T-cell (primary cell): ENCODE results near the gene CAMK1D. TPM values are rescaled to one million over a fixed set of nuclear protein-coding genes. Genes with fewer than 3 reads are reported as not detected.
A peak's percentile ranks its signal among the peaks of the same experiment; 100 is the strongest.

ENCODE experiments used
- ATAC-seq, 4 experiments: fragments of 200-7000 bp in 3 of 4; fragments of 150-1000 bp in 1 of 4; cut with Tn5 transposase; replicated peaks in 1 of 4; 1 replicate in 3 of 4; 2 replicates in 1 of 4; pipeline ENCODE4 v1.10.0; 2021; ENCODE audit warnings: moderate library complexity in 3 of 4, mild to moderate bottlenecking in 2 of 4, moderate number of reproducible peaks in 1 of 4
- CTCF ChIA-PET, 2 donors: fragments of 300-600 bp; sonication (Branson Sonifier 250); formaldehyde crosslinking; loops; one replicate each; lab custom pipeline; 2022; ENCODE audit warnings: antibody characterized with exemption in 2 of 2; lab: Charles Lee
- POLR2A ChIA-PET, 2 donors: fragments of 300-600 bp; sonication (Branson Sonifier 250); formaldehyde crosslinking; loops; one replicate each; lab custom pipeline; 2022; ENCODE audit warnings: antibody characterized with exemption in 2 of 2; lab: Charles Lee
- DNase-seq, 35 experiments: peaks; one replicate each; pipeline versions ENCODE4 v3.0.0 to v3.0.0-alpha.2; 2013 to 2023
- H3K27ac ChIP-seq: one replicate; pipeline ENCODE4 v1.5.1; 2013; ENCODE audit warnings: low read length
- H3K27me3 ChIP-seq, 2 experiments: replicated peaks in 1 of 2; 1 replicate in 1 of 2; 2 replicates in 1 of 2; pipeline versions ENCODE4 v1.6.1 to v1.7.0; 2013; ENCODE audit warnings: low read length in 1 of 2, mixed read lengths in 1 of 2; ENCODE audit not compliant: control insufficient read depth in 2 of 2, insufficient read depth in 2 of 2; ENCODE audit errors: extremely low read depth in 1 of 2
- H3K36me3 ChIP-seq, 2 donors: 1 replicate in 1 of 2; 2 replicates in 1 of 2; pipeline versions ENCODE4 v1.6.1 to v1.7.0; 2013; ENCODE audit warnings: low read length in 1 of 2; ENCODE audit not compliant: control insufficient read depth in 2 of 2, insufficient read depth in 1 of 2; ENCODE audit errors: extremely low read depth in 1 of 2
- H3K4me1 ChIP-seq, 2 experiments: 1 replicate in 1 of 2; 2 replicates in 1 of 2; pipeline versions ENCODE4 v1.6.1 to v1.7.0; 2013; ENCODE audit warnings: low read length in 2 of 2, mixed read lengths in 1 of 2; ENCODE audit not compliant: insufficient read depth in 2 of 2, control insufficient read depth in 1 of 2; ENCODE audit errors: extremely low read depth in 1 of 2
- H3K4me3 ChIP-seq, 2 donors: 1 replicate in 1 of 2; 2 replicates in 1 of 2; pipeline versions ENCODE4 v1.5.1 to v1.7.0; 2013; ENCODE audit warnings: mild to moderate bottlenecking in 2 of 2, low read length in 1 of 2, moderate library complexity in 1 of 2; ENCODE audit not compliant: control insufficient read depth in 1 of 2; ENCODE audit errors: extremely low read depth in 1 of 2
- H3K9me3 ChIP-seq: 2 replicates; pipeline ENCODE4 v1.7.0; 2013
- H3K27ac Mint-ChIP-seq, 2 donors: one replicate each; pipeline ENCODE4 v1.8.0; 2020 to 2021; ENCODE audit warnings: mild to moderate bottlenecking in 2 of 2, mixed read lengths in 2 of 2
- H3K27me3 Mint-ChIP-seq, 2 donors: one replicate each; pipeline ENCODE4 v1.8.0; 2021 to 2022; ENCODE audit warnings: mixed read lengths in 2 of 2
- H3K36me3 Mint-ChIP-seq: one replicate; pipeline ENCODE4 v1.8.0; 2021; ENCODE audit warnings: mixed read lengths
- H3K4me1 Mint-ChIP-seq, 3 donors: one replicate each; pipeline ENCODE4 v1.8.0; 2020 to 2022; ENCODE audit warnings: mixed read lengths in 3 of 3, mild to moderate bottlenecking in 1 of 3
- H3K4me3 Mint-ChIP-seq, 3 donors: one replicate each; pipeline ENCODE4 v1.8.0; 2020 to 2022; ENCODE audit warnings: mild to moderate bottlenecking in 3 of 3, mixed read lengths in 3 of 3, moderate library complexity in 3 of 3
- H3K9me3 Mint-ChIP-seq, 3 donors: one replicate each; pipeline ENCODE4 v1.8.0; 2020 to 2022; ENCODE audit warnings: mixed read lengths in 3 of 3
- WGBS: methylation state at CpG from one replicate; pipeline ENCODE4 v1.1.5; 2013; ENCODE audit warnings: missing lambda C conversion rate; ENCODE audit not compliant: insufficient coverage; 5-methylcytosine and 5-hydroxymethylcytosine counted together
- total RNA-seq, 35 experiments: library from RNA in 6 of 35; stranded (reverse) in 6 of 35; fragments of 120-200 nt in 1 of 35; gene quantifications; one replicate each; pipeline versions ENCODE4 v1.2.1 to v1.2.4 and lab custom pipeline; 2013 to 2026

Gene CAMK1D
- total RNA-seq, 5 donors from 2014 or later (not counting 1 experiment from before 2014, with no cell fraction given): 16.8 to 31.3 (median 23.6) TPM

DNA sequence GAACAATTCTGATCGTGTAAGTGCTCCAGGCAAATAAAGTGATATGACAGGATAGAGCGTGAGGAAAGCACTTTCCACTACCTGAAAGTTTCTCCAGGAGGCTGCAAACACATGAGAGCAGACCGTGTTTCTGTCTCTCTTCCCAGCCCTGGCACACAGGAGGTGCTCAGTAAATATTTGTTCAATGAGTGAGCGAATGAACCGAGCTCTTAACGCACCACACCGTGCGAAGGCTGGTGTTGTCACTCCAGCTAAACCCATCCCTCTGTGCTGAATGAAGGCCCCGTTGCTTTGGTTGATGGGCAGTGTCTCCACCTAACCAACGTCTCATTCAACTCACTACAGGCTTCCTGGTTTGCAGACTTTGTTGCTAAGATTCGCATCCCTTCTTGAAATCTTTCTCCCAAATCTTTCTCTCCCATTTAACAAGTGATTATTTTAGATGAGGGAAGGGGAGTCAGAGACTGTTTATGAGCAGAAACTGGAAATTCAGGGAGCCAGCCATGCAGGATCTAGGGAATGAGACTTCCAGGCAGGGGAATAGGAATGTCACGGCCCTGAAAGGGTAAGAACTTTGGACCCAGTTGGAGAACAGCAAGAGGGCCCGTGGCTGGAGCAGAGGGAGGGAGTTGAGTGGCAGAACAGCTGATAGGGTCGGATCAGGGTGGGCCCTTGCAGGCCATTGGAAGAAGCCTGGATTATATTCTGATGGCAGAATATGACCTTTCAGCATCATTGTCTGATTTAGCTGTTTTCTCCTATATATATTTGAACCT lies 282.6 kb downstream of the CAMK1D start:
- POLR2A ChIA-PET: no interaction called here
- Histone ChIP-seq H3K4me3 (no peak overlapping the region), H3K36me3 (no peaks in the 10 kb centered on the region), H3K27me3 (no peaks in the 10 kb centered on the region), H3K9me3 (no peaks in the 10 kb centered on the region), H3K4me1 (peaks cover 3 to 18% of the 10 kb centered on the region in 2 experiments), H3K27ac (no peak overlapping the region)
- CTCF ChIA-PET: no interaction called here
- no peaks in the 10 kb centered on the region for H3K9me3 Mint-ChIP-seq
- ATAC-seq (no peak), DNase-seq (no peak)
- H3K4me1 Mint-ChIP-seq: peaks cover 34 to 51% (median 38%) of the 10 kb centered on the region in 3 donors
- no peak overlapping the region for H3K4me3 Mint-ChIP-seq
- peaks cover 2% of the 10 kb centered on the region for H3K36me3 Mint-ChIP-seq
- WGBS: 96% methylated on average over 2 of the region's 14 CpGs
- H3K27me3 Mint-ChIP-seq: no peaks in the 10 kb centered on the region
- H3K27ac Mint-ChIP-seq: peak overlapping the region in 1 of 2 donors; percentile 54

DNA sequence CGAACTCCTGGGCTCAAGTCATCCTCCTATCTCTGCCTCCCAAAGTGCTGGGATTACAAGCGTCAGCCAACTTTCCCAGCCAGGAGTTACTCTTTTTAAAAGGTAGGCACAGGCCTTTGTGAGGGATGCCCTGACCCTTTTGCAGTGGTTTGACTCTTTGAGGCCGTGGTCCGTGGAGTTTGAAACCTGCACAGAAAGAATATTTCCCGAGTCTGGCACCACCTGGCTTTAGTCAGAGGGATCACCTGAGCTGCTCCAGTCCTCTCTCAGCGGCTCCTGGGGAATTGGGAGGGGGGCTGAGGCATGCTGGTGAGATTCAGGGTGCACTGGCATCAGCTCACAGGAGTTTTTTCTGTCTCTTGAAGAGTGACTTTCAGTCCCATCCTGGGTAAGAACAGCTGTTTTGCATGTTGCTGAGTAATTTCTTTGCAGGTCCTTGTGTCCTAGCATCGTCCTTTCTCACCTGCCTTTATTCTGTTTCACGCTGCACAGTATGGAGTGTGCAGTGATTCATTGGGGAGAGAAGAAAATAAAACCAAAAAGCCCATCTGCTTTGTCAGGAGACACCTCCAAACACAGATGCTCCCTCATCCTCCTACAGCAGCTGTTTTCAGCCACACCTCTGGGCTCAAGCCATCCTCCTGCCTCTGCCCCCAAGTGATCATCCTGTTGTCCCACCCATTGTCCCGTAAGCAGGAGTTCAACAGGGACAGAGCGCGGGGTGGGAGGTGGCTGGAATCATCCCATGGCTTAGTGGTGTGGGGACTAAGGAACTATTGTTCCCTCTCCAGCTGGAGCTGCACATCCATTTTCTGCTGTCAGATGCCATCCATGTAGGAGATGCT lies 284.7 kb downstream of the CAMK1D start:
- H3K36me3 ChIP-seq: no peaks in the 10 kb centered on the region
- 88% methylated on average over 1 of the region's 11 CpGs for WGBS
- H3K4me1 Mint-ChIP-seq: peaks cover 48 to 60% (median 50%) of the 10 kb centered on the region in 3 donors
- ATAC-seq (no peak), DNase-seq (no peak)
- H3K36me3 Mint-ChIP-seq: peaks cover 2% of the 10 kb centered on the region
- no peaks in the 10 kb centered on the region for H3K9me3 Mint-ChIP-seq
- H3K27ac Mint-ChIP-seq: peak overlapping the region in 1 of 2 donors; percentile 23
- peaks cover 3 to 22% of the 10 kb centered on the region in 2 experiments for H3K4me1 ChIP-seq
- no peak overlapping the region for H3K27ac ChIP-seq
- POLR2A ChIA-PET: no interaction called here
- no peak overlapping the region for H3K4me3 Mint-ChIP-seq
- no peaks in the 10 kb centered on the region for H3K27me3 ChIP-seq
- CTCF ChIA-PET: no interaction called here
- H3K4me3 ChIP-seq: no peak overlapping the region
- no peaks in the 10 kb centered on the region for H3K27me3 Mint-ChIP-seq
- no peaks in the 10 kb centered on the region for H3K9me3 ChIP-seq

DNA sequence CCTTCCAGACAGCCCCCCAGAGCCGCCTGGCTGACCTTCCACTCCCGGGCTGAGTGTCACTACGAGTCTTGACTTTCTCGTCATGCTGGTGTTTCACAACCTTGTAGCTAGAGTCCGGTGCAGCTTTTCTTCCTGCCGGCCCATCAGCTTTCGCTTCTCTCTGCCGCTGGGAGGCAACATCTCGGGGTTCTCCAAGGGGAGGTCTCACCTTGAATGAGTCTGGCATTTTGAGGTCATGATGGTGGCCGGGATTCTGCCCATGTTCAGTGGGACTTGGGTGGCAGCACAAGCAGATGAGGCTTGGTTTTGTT lies 285.2 kb downstream of the CAMK1D start:
- CTCF ChIA-PET: no interaction called here
- H3K27ac Mint-ChIP-seq: peak overlapping the region; percentile 80 to 83
- WGBS: 91% methylated on average over 9 of the region's 10 CpGs

DNA sequence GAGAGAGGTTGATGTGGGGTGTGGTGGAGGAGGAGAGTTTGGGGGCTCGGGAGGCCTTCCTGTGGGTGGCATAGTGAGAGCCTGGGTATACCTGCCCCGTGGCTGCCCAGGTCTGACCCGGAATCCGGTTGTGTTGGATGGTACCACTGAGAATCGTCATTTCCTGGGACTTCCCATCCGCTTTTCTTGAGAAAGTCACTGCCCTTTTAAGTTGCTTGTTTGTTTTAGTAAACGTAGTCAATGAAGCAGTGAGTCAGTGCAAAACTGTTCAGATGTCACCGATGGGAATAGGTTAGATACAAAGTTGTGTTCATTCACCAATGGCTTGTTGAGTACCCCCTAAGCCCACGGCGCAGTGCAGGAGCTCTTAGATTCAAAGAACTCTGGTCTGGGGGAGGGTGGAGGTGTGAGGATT lies 285.8 kb downstream of the CAMK1D start:
- Histone ChIP-seq H3K36me3 (no peaks in the 10 kb centered on the region), H3K9me3 (no peaks in the 10 kb centered on the region), H3K27me3 (no peaks in the 10 kb centered on the region), H3K27ac (peak overlapping the region; percentile 5), H3K4me1 (peaks cover 3 to 19% of the 10 kb centered on the region in 2 experiments), H3K4me3 (no peak overlapping the region)
- peak overlapping the region; percentile 7 to 49 (median 35) for H3K4me3 Mint-ChIP-seq
- H3K27me3 Mint-ChIP-seq: no peaks in the 10 kb centered on the region
- H3K27ac Mint-ChIP-seq: peak overlapping the region; percentile 80 to 83
- peaks cover 2% of the 10 kb centered on the region for H3K36me3 Mint-ChIP-seq
- WGBS: 69% methylated on average over 10 of the region's 10 CpGs
- ChIA-PET POLR2A (no interaction called here), CTCF (no interaction called here)
- DNase-seq: peak in 17 of 35 experiments; percentile 4 to 56 (median 17)
- no peaks in the 10 kb centered on the region for H3K9me3 Mint-ChIP-seq
- ATAC-seq: peak; percentile 54 to 77 (median 70)
- peaks cover 39 to 52% (median 43%) of the 10 kb centered on the region in 3 donors for H3K4me1 Mint-ChIP-seq

More for the DNA sequence above, 285.2 kb downstream of the CAMK1D start:
- Mint-ChIP-seq H3K9me3 (no peaks in the 10 kb centered on the region), H3K4me1 (peaks cover 42 to 55% (median 46%) of the 10 kb centered on the region in 3 donors), H3K27me3 (no peaks in the 10 kb centered on the region), H3K4me3 (peak overlapping the region in 2 of 3 donors; percentile 35 to 49), H3K36me3 (peaks cover 2% of the 10 kb centered on the region)
- Histone ChIP-seq H3K27ac (no peak overlapping the region), H3K36me3 (no peaks in the 10 kb centered on the region), H3K9me3 (no peaks in the 10 kb centered on the region), H3K4me1 (peaks cover 3 to 21% of the 10 kb centered on the region in 2 experiments), H3K4me3 (no peak overlapping the region), H3K27me3 (no peaks in the 10 kb centered on the region)
- no peak for DNase-seq
- POLR2A ChIA-PET: no interaction called here
- no peak for ATAC-seq

DNA sequence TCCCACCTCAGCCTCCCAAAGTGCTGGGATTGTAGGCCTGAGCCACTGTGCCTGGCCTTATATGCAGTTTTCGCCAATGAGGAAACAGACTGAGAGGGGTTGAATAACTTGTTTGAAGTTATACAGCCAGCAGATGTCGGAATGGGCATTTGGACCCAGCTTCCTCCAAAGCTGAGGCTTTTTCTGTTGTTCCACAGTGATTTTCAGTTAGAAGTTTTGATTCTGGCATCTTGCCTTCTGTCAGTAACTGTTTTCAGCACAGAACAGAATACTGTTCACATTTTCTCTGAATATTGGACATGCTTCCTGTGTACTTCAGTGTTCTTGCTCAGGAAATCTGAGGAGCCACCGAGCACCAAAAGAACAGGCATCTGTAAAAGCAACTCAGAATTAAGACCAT lies 287.2 kb downstream of the CAMK1D start:
- Histone ChIP-seq H3K36me3 (no peaks in the 10 kb centered on the region), H3K4me3 (no peak overlapping the region), H3K9me3 (no peaks in the 10 kb centered on the region), H3K4me1 (peaks cover 3 to 19% of the 10 kb centered on the region in 2 experiments), H3K27me3 (no peaks in the 10 kb centered on the region), H3K27ac (no peak overlapping the region)
- Mint-ChIP-seq H3K9me3 (no peaks in the 10 kb centered on the region), H3K4me3 (peak overlapping the region in 1 of 3 donors; percentile 2), H3K27me3 (no peaks in the 10 kb centered on the region), H3K36me3 (peaks cover 2% of the 10 kb centered on the region), H3K4me1 (peaks cover 39 to 49% (median 43%) of the 10 kb centered on the region in 3 donors), H3K27ac (no peak overlapping the region)
- 91% methylated on average over 3 of the region's 3 CpGs for WGBS
- no peak for DNase-seq
- ChIA-PET CTCF (no interaction called here), POLR2A (no interaction called here)
- no peak for ATAC-seq

DNA sequence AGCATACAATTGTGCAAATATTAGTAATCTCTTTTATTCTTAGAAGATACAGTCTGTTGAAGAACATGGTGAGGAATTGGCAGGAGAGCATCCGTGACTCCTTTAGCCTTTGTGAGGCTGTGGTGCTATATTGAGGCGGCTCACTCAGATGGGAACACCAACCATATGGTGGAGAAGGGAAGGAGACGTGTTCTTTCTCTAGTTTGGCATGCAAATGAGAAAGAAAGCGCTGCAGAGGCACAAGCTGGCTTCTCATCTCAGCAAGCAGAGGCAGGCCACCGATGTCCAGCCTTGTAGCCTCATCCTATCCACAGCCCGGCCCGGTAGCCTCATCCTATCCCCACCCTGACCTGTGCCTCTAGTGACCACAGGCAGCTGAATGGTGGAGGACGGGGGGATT lies 288.3 kb downstream of the CAMK1D start:
- peaks cover 39 to 49% (median 43%) of the 10 kb centered on the region in 3 donors for H3K4me1 Mint-ChIP-seq
- DNase-seq: no peak

More for the DNA sequence above, 288.3 kb downstream of the CAMK1D start:
- H3K4me3 ChIP-seq: no peak overlapping the region
- H3K27ac Mint-ChIP-seq: no peak overlapping the region
- H3K4me3 Mint-ChIP-seq: no peak overlapping the region
- POLR2A ChIA-PET: no interaction called here
- H3K27me3 ChIP-seq: no peaks in the 10 kb centered on the region
- 67% methylated on average over 2 of the region's 8 CpGs for WGBS
- H3K9me3 Mint-ChIP-seq: no peaks in the 10 kb centered on the region
- no peak for ATAC-seq
- H3K27ac ChIP-seq: no peak overlapping the region
- no peaks in the 10 kb centered on the region for H3K9me3 ChIP-seq
- CTCF ChIA-PET: interaction anchor here in 1 of 2 donors (0.7 kb wide), 1 partner anchor 289 kb away, joined by 3 read pairs; no protein-coding TSS in a partner anchor
- no peaks in the 10 kb centered on the region for H3K36me3 ChIP-seq
- H3K4me1 ChIP-seq: peaks cover 3 to 19% of the 10 kb centered on the region in 2 experiments
- H3K27me3 Mint-ChIP-seq: no peaks in the 10 kb centered on the region
- peaks cover 2% of the 10 kb centered on the region for H3K36me3 Mint-ChIP-seq
